ENCODE results near the gene SMG6. TPM values are rescaled to one million over a fixed set of nuclear protein-coding genes. Genes with fewer than 3 reads are reported as not detected.

Gene SMG6
- total and polyA plus RNA-seq, 2 donors (not counting 3 experiments of a cell fraction or from before 2014, with no cell fraction given): 40.1 to 42.2 TPM

GRCh38 chr17:2312736-2313135 is 9.2 kb upstream of the SMG6 start:
- dilution Hi-C loops (cut with MboI; ENCODE audit: extremely low pct_ligation_motif_present, low sequenced_read_pairs) (no loop called here), intact Hi-C loops (cut with micrococcal nuclease) (no loop called here)
- TF ChIP-seq EZH2 (IDR thresholded peaks at IDR 0.05; ENCODE audit: borderline replicate concordance, low read depth, low read length, severe bottlenecking) (no peak), JUN (IDR thresholded peaks at IDR 0.05; ENCODE audit: borderline replicate concordance, insufficient read depth, insufficient read length, low read depth) (no peak), MAX (IDR thresholded peaks at IDR 0.05; ENCODE audit: insufficient read depth, insufficient read length) (no peak), MYC (IDR thresholded peaks at IDR 0.05; ENCODE audit: low read depth, low read length) (no peak), POLR2A (IDR thresholded peaks at IDR 0.05; ENCODE audit: low read depth, low read length) (no peak), GATA2 (IDR thresholded peaks at IDR 0.05; ENCODE audit: insufficient read depth, insufficient read length, low read depth, low read length) (no peak), FOS (IDR thresholded peaks at IDR 0.05; ENCODE audit: borderline replicate concordance, insufficient read depth, low read length) (no peak), POLR2AphosphoS5 (IDR thresholded peaks at IDR 0.05; ENCODE audit: insufficient read depth, low read depth, low read length) (no peak)
- TF ChIP-seq, protein P1, sequence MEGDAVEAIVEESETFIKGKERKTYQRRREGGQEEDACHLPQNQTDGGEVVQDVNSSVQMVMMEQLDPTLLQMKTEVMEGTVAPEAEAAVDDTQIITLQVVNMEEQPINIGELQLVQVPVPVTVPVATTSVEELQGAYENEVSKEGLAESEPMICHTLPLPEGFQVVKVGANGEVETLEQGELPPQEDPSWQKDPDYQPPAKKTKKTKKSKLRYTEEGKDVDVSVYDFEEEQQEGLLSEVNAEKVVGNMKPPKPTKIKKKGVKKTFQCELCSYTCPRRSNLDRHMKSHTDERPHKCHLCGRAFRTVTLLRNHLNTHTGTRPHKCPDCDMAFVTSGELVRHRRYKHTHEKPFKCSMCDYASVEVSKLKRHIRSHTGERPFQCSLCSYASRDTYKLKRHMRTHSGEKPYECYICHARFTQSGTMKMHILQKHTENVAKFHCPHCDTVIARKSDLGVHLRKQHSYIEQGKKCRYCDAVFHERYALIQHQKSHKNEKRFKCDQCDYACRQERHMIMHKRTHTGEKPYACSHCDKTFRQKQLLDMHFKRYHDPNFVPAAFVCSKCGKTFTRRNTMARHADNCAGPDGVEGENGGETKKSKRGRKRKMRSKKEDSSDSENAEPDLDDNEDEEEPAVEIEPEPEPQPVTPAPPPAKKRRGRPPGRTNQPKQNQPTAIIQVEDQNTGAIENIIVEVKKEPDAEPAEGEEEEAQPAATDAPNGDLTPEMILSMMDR (IDR thresholded peaks at IDR 0.05; ENCODE audit: extremely low read depth in 1 of 2, insufficient read depth in 1 of 2, low read depth in 1 of 2, low read length in 2 of 2): no peak
- no peaks in the 10 kb centered on the region for H4K20me1 ChIP-seq (replicated peaks; ENCODE audit: control insufficient read depth, extremely low read depth, insufficient read depth, low read length)
- ChIA-PET POLR2A (no interaction called here), CTCF (no interaction called here)
- H3K4me3 ChIP-seq (replicated peaks in 1 of 3; ENCODE audit: insufficient read depth in 1 of 3, low read depth in 1 of 3, low read length in 3 of 3): no peak overlapping the region
- peak; percentile 4 for FAIRE-seq
- H3K4me1 ChIP-seq (ENCODE audit: control insufficient read depth, extremely low read depth, insufficient read depth, low read length): no peaks in the 10 kb centered on the region
- no peaks in the 10 kb centered on the region for H3K27me3 ChIP-seq (ENCODE audit: control insufficient read depth in 2 of 2, insufficient read depth in 2 of 2, low read length in 2 of 2)
- no peaks in the 10 kb centered on the region for H3K36me3 ChIP-seq (ENCODE audit: control insufficient read depth in 2 of 2, extremely low read depth in 1 of 2, insufficient read depth in 2 of 2, low read length in 2 of 2)
- peak; percentile 65 for DNase-seq (ENCODE audit: low read depth, low spot score)
- BruUV-seq (replicated peaks): no TSS peak
- H2AFZ ChIP-seq (ENCODE audit: low read depth, low read length): no peak overlapping the region
- H3K9me1 ChIP-seq (replicated peaks; ENCODE audit: control insufficient read depth, extremely low read depth, insufficient read depth, low read length): no peaks in the 10 kb centered on the region
- H3K4me2 ChIP-seq (ENCODE audit: insufficient read depth, low read length): no peak overlapping the region
- H3K79me2 ChIP-seq (ENCODE audit: control insufficient read depth, insufficient read depth, low read length): no peaks in the 10 kb centered on the region
- no peak overlapping the region for H3K9ac ChIP-seq (replicated peaks; ENCODE audit: extremely low read depth, insufficient read depth, low read length)
- no peaks in the 10 kb centered on the region for H3K9me3 ChIP-seq (replicated peaks; ENCODE audit: control insufficient read depth, insufficient read depth, low read length)
- H3K27ac ChIP-seq (ENCODE audit: insufficient read depth, low read depth, low read length): no peak overlapping the region
